Type B pancreatic cell (in vitro differentiated cells): ENCODE measurements around the gene ROR2. TPM values are rescaled to one million over a fixed set of nuclear protein-coding genes. Genes with fewer than 3 reads are reported as not detected.

ENCODE experiments used
- DNase-seq: peaks from one replicate; pipeline ENCODE4 v3.0.0; 2021; ENCODE audit warnings: mixed read lengths; ENCODE audit not compliant: unreplicated experiment; ENCODE audit errors: extremely low spot score
- H3K27ac Mint-ChIP-seq: 2 replicates; pipeline ENCODE4 v1.8.0; 2021; ENCODE audit warnings: mild to moderate bottlenecking, mixed read lengths
- H3K27me3 Mint-ChIP-seq: 2 replicates; pipeline ENCODE4 v1.8.0; 2021; ENCODE audit warnings: mixed read lengths
- H3K36me3 Mint-ChIP-seq: 2 replicates; pipeline ENCODE4 v1.8.0; 2021; ENCODE audit warnings: mixed read lengths
- H3K4me1 Mint-ChIP-seq: one replicate; pipeline ENCODE4 v1.8.0; 2021; ENCODE audit warnings: mixed read lengths; ENCODE audit not compliant: unreplicated experiment
- H3K4me3 Mint-ChIP-seq: 2 replicates; pipeline ENCODE4 v1.8.0; 2021; ENCODE audit warnings: mild to moderate bottlenecking, mixed read lengths
- H3K9me3 Mint-ChIP-seq: 2 replicates; pipeline ENCODE4 v1.8.0; 2021; ENCODE audit warnings: mixed read lengths
- CTCF ChIP-seq: fragments of 200-600 bp; sonication (generic); conservative IDR thresholded peaks from 2 replicates; pipeline ENCODE4 v1.5.0; 2021; ENCODE audit warnings: antibody characterized with exemption, mild to moderate bottlenecking
- total RNA-seq: library from RNA; stranded (reverse); gene quantifications from 2 replicates; pipeline ENCODE4 v1.2.1, GENCODE V29; 2021; ENCODE audit warnings: low replicate concordance

Gene ROR2
- total RNA-seq, 1 donor from 2014 or later: 48.9 TPM

GRCh38 chr9:91825866-91826265, 124.2 kb downstream of the ROR2 start:
- Mint-ChIP-seq H3K27ac (no peak overlapping the region), H3K4me3 (no peak overlapping the region), H3K9me3 (peaks cover 5% of the 10 kb centered on the region), H3K27me3 (no peaks in the 10 kb centered on the region), H3K4me1 (peaks cover 29% of the 10 kb centered on the region), H3K36me3 (peaks cover 10% of the 10 kb centered on the region)
- no peak for TF ChIP-seq CTCF
- DNase-seq: no peak

GRCh38 chr9:91825422-91825821, 124.6 kb downstream of the ROR2 start:
- Mint-ChIP-seq H3K4me1 (peaks cover 29% of the 10 kb centered on the region), H3K36me3 (peaks cover 10% of the 10 kb centered on the region), H3K4me3 (no peak overlapping the region), H3K9me3 (peaks cover 5% of the 10 kb centered on the region), H3K27ac (no peak overlapping the region), H3K27me3 (no peaks in the 10 kb centered on the region)
- no peak for DNase-seq
- no peak for TF ChIP-seq CTCF

DNA sequence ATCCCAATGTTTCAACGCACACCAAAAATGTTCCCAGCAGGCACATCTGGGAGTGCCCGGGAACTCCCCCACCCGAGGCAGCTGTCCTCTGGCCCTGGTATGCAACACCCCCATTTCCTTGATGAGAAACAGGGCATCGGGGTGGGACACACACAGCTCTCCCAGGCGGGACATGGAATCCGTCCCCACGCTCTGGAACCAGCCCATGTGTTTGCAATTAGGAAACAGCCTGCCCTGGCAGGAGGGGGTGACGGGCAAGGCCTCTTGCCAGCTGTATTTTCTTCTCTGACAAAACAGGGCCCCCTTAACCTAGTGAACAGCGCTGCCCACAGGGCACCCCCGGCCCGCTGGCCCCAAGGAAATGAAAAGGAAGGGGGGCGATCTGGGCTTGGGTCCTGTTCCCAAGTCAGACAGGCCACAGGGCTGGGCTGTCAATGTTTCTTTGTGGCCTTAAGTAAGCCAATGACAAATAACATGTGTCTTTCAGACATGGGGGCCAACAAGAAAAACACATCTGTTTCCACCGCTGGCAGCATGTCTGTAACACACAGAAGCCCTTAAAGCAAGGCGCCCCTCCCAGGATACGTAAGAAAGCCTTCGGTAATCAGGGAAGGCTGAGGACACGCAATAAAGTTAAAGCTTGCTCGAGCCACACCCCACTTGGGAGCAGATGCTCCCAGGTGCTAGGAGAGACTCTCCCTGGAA, 125.3 kb downstream of the ROR2 start:
- peaks cover 29% of the 10 kb centered on the region for H3K4me1 Mint-ChIP-seq
- peak overlapping the region; percentile 24 for H3K4me3 Mint-ChIP-seq
- peaks cover 5% of the 10 kb centered on the region for H3K9me3 Mint-ChIP-seq
- H3K36me3 Mint-ChIP-seq: peaks cover 10% of the 10 kb centered on the region
- no peak for TF ChIP-seq CTCF
- no peaks in the 10 kb centered on the region for H3K27me3 Mint-ChIP-seq
- no peak overlapping the region for H3K27ac Mint-ChIP-seq
- no peak for DNase-seq

DNA sequence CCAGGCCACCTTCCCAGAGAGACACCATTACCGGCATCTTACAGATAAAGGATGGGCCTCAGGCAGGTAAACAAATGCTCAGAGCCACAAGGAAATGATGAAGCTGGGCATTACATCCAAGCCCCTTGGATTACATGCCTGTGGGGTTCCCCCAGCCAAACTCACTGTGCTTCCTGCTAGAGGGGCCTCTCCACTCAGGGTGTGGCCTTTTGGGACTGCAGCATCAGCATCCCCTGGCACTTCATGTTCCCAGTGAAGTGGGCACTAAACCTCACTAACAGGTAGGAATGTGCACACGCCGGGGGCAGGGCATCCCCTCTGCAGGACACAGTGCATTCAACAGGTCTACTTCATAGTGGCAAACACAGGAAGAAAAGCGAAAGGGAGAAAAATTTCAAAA, 125.9 kb downstream of the ROR2 start:
- Mint-ChIP-seq H3K27me3 (no peaks in the 10 kb centered on the region), H3K27ac (peak overlapping the region; percentile 39), H3K36me3 (peaks cover 10% of the 10 kb centered on the region), H3K4me3 (peak overlapping the region; percentile 24), H3K9me3 (peaks cover 5% of the 10 kb centered on the region), H3K4me1 (peaks cover 29% of the 10 kb centered on the region)
- TF ChIP-seq CTCF: no peak
- no peak for DNase-seq

DNA sequence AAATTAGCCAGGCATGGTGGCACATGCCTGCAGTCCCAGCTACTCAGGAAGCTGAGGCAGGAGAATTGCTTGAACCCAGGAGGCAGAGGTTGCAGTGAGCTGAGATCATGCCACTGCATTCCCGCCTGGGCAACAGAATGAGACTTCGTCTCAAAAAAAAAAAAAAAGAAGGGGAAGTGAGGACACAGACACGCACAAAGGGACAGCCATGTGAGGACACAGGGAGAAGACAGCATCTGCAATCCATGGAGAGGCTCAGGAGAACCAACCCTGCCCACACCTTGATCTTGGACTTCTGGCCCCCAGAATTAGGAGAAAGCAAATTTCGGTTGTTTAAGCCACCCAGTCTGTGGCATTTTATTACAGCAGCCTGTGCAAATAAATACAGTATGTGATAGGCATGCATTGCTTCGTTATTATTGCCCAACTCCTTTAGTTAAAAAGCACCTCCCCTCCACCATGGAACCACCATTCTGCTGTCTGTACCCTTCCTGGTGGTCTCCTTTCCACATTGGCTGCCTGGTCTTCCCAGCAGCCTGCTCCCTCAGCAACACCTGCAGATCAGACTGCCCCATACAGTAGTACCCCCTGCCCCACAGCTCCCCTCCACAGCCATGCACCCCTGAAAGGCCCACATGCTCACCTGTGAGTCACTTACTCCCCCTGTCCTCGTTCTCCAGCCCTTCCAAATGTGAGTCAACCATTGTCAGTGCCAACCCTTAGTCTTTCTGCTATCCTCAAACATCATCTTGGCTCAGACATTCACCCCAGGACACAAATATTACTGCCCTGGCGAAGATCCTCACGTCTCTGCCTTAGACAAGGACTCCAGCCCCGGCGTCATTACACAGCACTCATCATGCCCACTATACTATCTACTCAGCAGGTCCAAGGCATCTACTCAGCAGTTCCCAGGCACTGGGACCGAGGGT, 128.8 kb downstream of the ROR2 start:
- no peak for TF ChIP-seq CTCF
- no peak for DNase-seq
- H3K27me3 Mint-ChIP-seq: no peaks in the 10 kb centered on the region
- peaks cover 37% of the 10 kb centered on the region for H3K4me1 Mint-ChIP-seq
- peaks cover 10% of the 10 kb centered on the region for H3K36me3 Mint-ChIP-seq
- peak overlapping the region; percentile 22 for H3K27ac Mint-ChIP-seq
- no peak overlapping the region for H3K4me3 Mint-ChIP-seq
- peaks cover 5% of the 10 kb centered on the region for H3K9me3 Mint-ChIP-seq
